ENCODE data around the gene VAV1. TPM values are rescaled to one million over a fixed set of nuclear protein-coding genes. Genes with fewer than 3 reads are reported as not detected.
"Not testable (repeated sequence)": the region's sequence is repeated elsewhere in the genome, so short reads cannot be mapped to it uniquely, and the experiment has no call there.

Gene VAV1
- total RNA-seq, 2 experiments from 2014 or later, result 123 to 132 TPM

GRCh38 chr19:6825076-6825774, 52.7 kb downstream of the VAV1 start:
- no peak for DNase-seq
- no peaks in the 10 kb centered on the region for H3K9me3 Mint-ChIP-seq
- ChIA-PET POLR2A (no interaction called here), CTCF (interaction anchor here (1.2 kb wide), 1 partner anchor 15 kb away, joined by 3 read pairs; no protein-coding TSS in a partner anchor)
- H3K27ac Mint-ChIP-seq, result peak overlapping the region; percentile 25
- no peak overlapping the region for H3K4me3 Mint-ChIP-seq
- peaks cover 8% of the 10 kb centered on the region for H3K4me1 Mint-ChIP-seq
- H3K27me3 Mint-ChIP-seq, result no peaks in the 10 kb centered on the region
- H3K36me3 Mint-ChIP-seq (ENCODE audit: low read depth), result peaks cover 71% of the 10 kb centered on the region

- peaks cover 8% of the 10 kb centered on the region for H3K4me1 Mint-ChIP-seq
- ChIA-PET POLR2A (no interaction called here), CTCF (interaction anchor here (0.8 to 1.9 kb wide), 3 partner anchors 9 to 89 kb away, joined by 3 to 8 read pairs (median 4); partner anchors contain the start of genes GPR108 and VAV1)
- H3K27me3 Mint-ChIP-seq, result no peaks in the 10 kb centered on the region
- DNase-seq, result no peak
- H3K9me3 Mint-ChIP-seq, result no peaks in the 10 kb centered on the region
- peaks cover 65% of the 10 kb centered on the region for H3K36me3 Mint-ChIP-seq (ENCODE audit: low read depth)
- H3K4me3 Mint-ChIP-seq, result no peak overlapping the region
- no peak overlapping the region for H3K27ac Mint-ChIP-seq
These were observed 53.9 kb downstream of the VAV1 start for GRCh38 chr19:6826281-6826920.

- CTCF ChIA-PET, result interaction anchor here (0.5 to 1.9 kb wide), 3 partner anchors 15 to 494 kb away, joined by 3 to 8 read pairs (median 3); partner anchors contain the start of gene GPR108
- DNase-seq, result no peak
- Mint-ChIP-seq H3K4me1 (peaks cover 8% of the 10 kb centered on the region), H3K4me3 (no peak overlapping the region), H3K9me3 (no peaks in the 10 kb centered on the region), H3K27me3 (no peaks in the 10 kb centered on the region), H3K27ac (no peak overlapping the region), H3K36me3 (ENCODE audit: low read depth) (peaks cover 74% of the 10 kb centered on the region)
- POLR2A ChIA-PET, result no interaction called here
These were observed 55.8 kb downstream of the VAV1 start for GRCh38 chr19:6828306-6828697.

- H3K36me3 Mint-ChIP-seq (ENCODE audit: low read depth), result peaks cover 76% of the 10 kb centered on the region
- POLR2A ChIA-PET, result no interaction called here
- CTCF ChIA-PET, result interaction anchor here (0.5 to 1.9 kb wide), 2 partner anchors 91 to 493 kb away, joined by 3 to 8 read pairs; partner anchors contain the start of gene GPR108
- H3K4me1 Mint-ChIP-seq, result peaks cover 8% of the 10 kb centered on the region
- H3K9me3 Mint-ChIP-seq, result no peaks in the 10 kb centered on the region
- no peak overlapping the region for H3K4me3 Mint-ChIP-seq
- H3K27me3 Mint-ChIP-seq, result no peaks in the 10 kb centered on the region
- DNase-seq, result peak; percentile 53
- H3K27ac Mint-ChIP-seq, result peak overlapping the region; percentile 51
These were observed 56.5 kb downstream of the VAV1 start for GRCh38 chr19:6828698-6829633.

GRCh38 chr19:6829829-6830228, 57.3 kb downstream of the VAV1 start:
- CTCF ChIA-PET, H3K27me3 Mint-ChIP-seq, DNase-seq, H3K4me3 Mint-ChIP-seq, POLR2A ChIA-PET, H3K9me3 Mint-ChIP-seq, H3K27ac Mint-ChIP-seq, H3K4me1 Mint-ChIP-seq: not testable (repeated sequence)
- H3K36me3 Mint-ChIP-seq (ENCODE audit: low read depth), result peaks cover 71% of the 10 kb centered on the region

GRCh38 chr19:6831084-6831483, 58.6 kb downstream of the VAV1 start:
- H3K9me3 Mint-ChIP-seq, DNase-seq, H3K27ac Mint-ChIP-seq, H3K27me3 Mint-ChIP-seq, POLR2A ChIA-PET, H3K4me3 Mint-ChIP-seq: not testable (repeated sequence)
- H3K36me3 Mint-ChIP-seq (ENCODE audit: low read depth), result peaks cover 66% of the 10 kb centered on the region
- CTCF ChIA-PET, result interaction anchor here (1.1 kb wide), 1 partner anchor 21 kb away, joined by 3 read pairs; no protein-coding TSS in a partner anchor
- H3K4me1 Mint-ChIP-seq, result peaks cover 10% of the 10 kb centered on the region

- H3K9me3 Mint-ChIP-seq, result peaks cover 2% of the 10 kb centered on the region
- DNase-seq, result no peak
- H3K4me1 Mint-ChIP-seq, result peaks cover 24% of the 10 kb centered on the region
- no peak overlapping the region for H3K27ac Mint-ChIP-seq
- POLR2A ChIA-PET, result no interaction called here
- H3K4me3 Mint-ChIP-seq, result no peak overlapping the region
- CTCF ChIA-PET, result no interaction called here
- peaks cover 72% of the 10 kb centered on the region for H3K36me3 Mint-ChIP-seq (ENCODE audit: low read depth)
- no peaks in the 10 kb centered on the region for H3K27me3 Mint-ChIP-seq
These were observed 59.9 kb downstream of the VAV1 start for GRCh38 chr19:6832412-6832811.

- ChIA-PET CTCF (no interaction called here), POLR2A (no interaction called here)
- H3K27me3 Mint-ChIP-seq, result no peaks in the 10 kb centered on the region
- H3K36me3 Mint-ChIP-seq (ENCODE audit: low read depth), result peaks cover 72% of the 10 kb centered on the region
- DNase-seq, result no peak
- H3K9me3 Mint-ChIP-seq, result peaks cover 2% of the 10 kb centered on the region
- no peak overlapping the region for H3K27ac Mint-ChIP-seq
- H3K4me1 Mint-ChIP-seq, result peaks cover 30% of the 10 kb centered on the region
- H3K4me3 Mint-ChIP-seq, result no peak overlapping the region
These were observed 60.8 kb downstream of the VAV1 start for GRCh38 chr19:6833166-6833790.

GRCh38 chr19:6834433-6834832, 61.9 kb downstream of the VAV1 start:
- no peak overlapping the region for H3K27ac Mint-ChIP-seq
- DNase-seq, result no peak
- no peak overlapping the region for H3K4me3 Mint-ChIP-seq
- ChIA-PET POLR2A (no interaction called here), CTCF (no interaction called here)
- H3K4me1 Mint-ChIP-seq, result peaks cover 24% of the 10 kb centered on the region
- no peaks in the 10 kb centered on the region for H3K27me3 Mint-ChIP-seq
- H3K9me3 Mint-ChIP-seq, result peaks cover 2% of the 10 kb centered on the region
- H3K36me3 Mint-ChIP-seq (ENCODE audit: low read depth), result peaks cover 64% of the 10 kb centered on the region

GRCh38 chr19:6835501-6835900, 63.0 kb downstream of the VAV1 start:
- CTCF ChIA-PET, result interaction anchor here (1.2 kb wide), 1 partner anchor 9 kb away, joined by 4 read pairs; no protein-coding TSS in a partner anchor
- DNase-seq, result no peak
- Mint-ChIP-seq H3K27ac (no peak overlapping the region), H3K36me3 (ENCODE audit: low read depth) (peaks cover 64% of the 10 kb centered on the region), H3K4me3 (no peak overlapping the region), H3K4me1 (peaks cover 24% of the 10 kb centered on the region), H3K27me3 (no peaks in the 10 kb centered on the region), H3K9me3 (peaks cover 2% of the 10 kb centered on the region)
- POLR2A ChIA-PET, result no interaction called here

GRCh38 chr19:6837525-6837924, 65.0 kb downstream of the VAV1 start:
- DNase-seq, result no peak
- no peak overlapping the region for H3K4me3 Mint-ChIP-seq
- CTCF ChIA-PET, result no interaction called here
- POLR2A ChIA-PET, result no interaction called here
- H3K9me3 Mint-ChIP-seq, result peaks cover 2% of the 10 kb centered on the region
- peak overlapping the region; percentile 76 for H3K27ac Mint-ChIP-seq
- no peaks in the 10 kb centered on the region for H3K27me3 Mint-ChIP-seq
- peaks cover 24% of the 10 kb centered on the region for H3K4me1 Mint-ChIP-seq
- peaks cover 52% of the 10 kb centered on the region for H3K36me3 Mint-ChIP-seq (ENCODE audit: low read depth)

GRCh38 chr19:6838062-6838655, 65.7 kb downstream of the VAV1 start:
- ChIA-PET CTCF (no interaction called here), POLR2A (no interaction called here)
- H3K4me3 Mint-ChIP-seq, result no peak overlapping the region
- no peaks in the 10 kb centered on the region for H3K27me3 Mint-ChIP-seq
- DNase-seq, result no peak
- peaks cover 24% of the 10 kb centered on the region for H3K4me1 Mint-ChIP-seq
- peaks cover 2% of the 10 kb centered on the region for H3K9me3 Mint-ChIP-seq
- H3K27ac Mint-ChIP-seq, result no peak overlapping the region
- peaks cover 48% of the 10 kb centered on the region for H3K36me3 Mint-ChIP-seq (ENCODE audit: low read depth)
